Measurements from ENCODE around the gene ACOX3. TPM values are rescaled to one million over a fixed set of nuclear protein-coding genes. Genes with fewer than 3 reads are reported as not detected.
"Not testable (repeated sequence)": the region's sequence is repeated elsewhere in the genome, so short reads cannot be mapped to it uniquely, and the experiment has no call there.

Gene ACOX3
- total RNA-seq, 1 experiment from 2014 or later = 12.2 TPM

DNA sequence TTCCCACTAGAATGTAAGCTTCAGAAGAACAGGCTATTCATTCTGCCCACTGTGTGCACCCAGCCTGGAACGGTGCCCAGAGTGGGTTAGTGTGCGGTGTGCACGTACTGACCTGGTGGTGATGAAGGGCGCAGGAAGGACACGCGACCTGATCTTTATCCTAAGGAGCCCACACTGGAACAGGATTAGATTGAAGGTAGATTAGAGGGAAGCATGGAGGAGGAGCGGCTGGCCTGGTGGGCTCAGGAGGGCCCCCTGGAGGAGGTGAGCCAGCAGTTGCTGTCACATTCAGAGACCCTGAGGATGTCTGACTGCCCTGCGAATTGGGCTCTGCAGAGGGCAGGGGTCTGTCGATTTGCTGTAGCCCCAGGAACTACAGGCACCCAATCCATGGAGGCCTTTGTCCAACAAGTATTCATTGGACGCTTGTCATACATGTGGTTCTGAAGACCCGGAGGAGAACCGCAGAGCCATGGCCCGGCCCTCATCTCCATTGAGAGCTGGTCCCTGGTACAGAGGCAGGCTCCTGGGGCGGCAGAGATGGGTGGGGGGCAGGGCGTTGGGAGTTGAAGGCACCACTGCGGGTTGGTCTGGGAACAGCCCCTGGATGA, 97.8 kb downstream of the ACOX3 start:
- no peaks in the 10 kb centered on the region for H3F3A ChIP-seq (ENCODE audit: low read length, unreplicated experiment)
- no TSS peak for BruUV-seq (replicated peaks)
- H3K4me1 ChIP-seq (ENCODE audit: insufficient read depth, low read length) = no peaks in the 10 kb centered on the region
- H3K9me2 ChIP-seq (replicated peaks; ENCODE audit: low read length) = no peaks in the 10 kb centered on the region
- no peak overlapping the region for H3K9ac ChIP-seq (ENCODE audit: low read length)
- no peaks in the 10 kb centered on the region for H3K36me3 ChIP-seq (ENCODE audit: low read depth, low read length)
- DNase-seq (no peak), ATAC-seq (no peak)
- H4K20me1 ChIP-seq (ENCODE audit: low read length) = no peaks in the 10 kb centered on the region
- no peak overlapping the region for H3K27ac ChIP-seq (ENCODE audit: low read length)
- no peaks in the 10 kb centered on the region for H3K79me2 ChIP-seq (ENCODE audit: low read length)
- no peak overlapping the region for H3K4me2 ChIP-seq (ENCODE audit: low read length)
- intact Hi-C loops (cut with micrococcal nuclease) = no loop called here
- no peaks in the 10 kb centered on the region for H3K9me3 ChIP-seq (ENCODE audit: low read length)
- H2AFZ ChIP-seq (ENCODE audit: low read length) = no peak overlapping the region
- no peaks in the 10 kb centered on the region for H3K27me3 ChIP-seq (ENCODE audit: low read length)
- ChIA-PET CTCF (no interaction called here), POLR2A (ENCODE audit: unreplicated experiment) (interaction anchor here (0.6 kb wide), 1 partner anchor 204 kb away, joined by 4 read pairs; no protein-coding TSS in a partner anchor)
- H3K4me3 ChIP-seq (ENCODE audit: low read length) = no peak overlapping the region
- TF ChIP-seq EZH2phosphoT487 (IDR thresholded peaks at IDR 0.05; ENCODE audit: borderline replicate concordance, low read length) (no peak), EZH2 (IDR thresholded peaks at IDR 0.05; ENCODE audit: low read length, unreplicated experiment) (no peak)
- TF ChIP-seq, protein P1, sequence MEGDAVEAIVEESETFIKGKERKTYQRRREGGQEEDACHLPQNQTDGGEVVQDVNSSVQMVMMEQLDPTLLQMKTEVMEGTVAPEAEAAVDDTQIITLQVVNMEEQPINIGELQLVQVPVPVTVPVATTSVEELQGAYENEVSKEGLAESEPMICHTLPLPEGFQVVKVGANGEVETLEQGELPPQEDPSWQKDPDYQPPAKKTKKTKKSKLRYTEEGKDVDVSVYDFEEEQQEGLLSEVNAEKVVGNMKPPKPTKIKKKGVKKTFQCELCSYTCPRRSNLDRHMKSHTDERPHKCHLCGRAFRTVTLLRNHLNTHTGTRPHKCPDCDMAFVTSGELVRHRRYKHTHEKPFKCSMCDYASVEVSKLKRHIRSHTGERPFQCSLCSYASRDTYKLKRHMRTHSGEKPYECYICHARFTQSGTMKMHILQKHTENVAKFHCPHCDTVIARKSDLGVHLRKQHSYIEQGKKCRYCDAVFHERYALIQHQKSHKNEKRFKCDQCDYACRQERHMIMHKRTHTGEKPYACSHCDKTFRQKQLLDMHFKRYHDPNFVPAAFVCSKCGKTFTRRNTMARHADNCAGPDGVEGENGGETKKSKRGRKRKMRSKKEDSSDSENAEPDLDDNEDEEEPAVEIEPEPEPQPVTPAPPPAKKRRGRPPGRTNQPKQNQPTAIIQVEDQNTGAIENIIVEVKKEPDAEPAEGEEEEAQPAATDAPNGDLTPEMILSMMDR (conservative IDR thresholded peaks at IDR 0.05; ENCODE audit: low read depth, low read length) = peak; percentile 29; the same call in 1 of the 2 replicates

DNA sequence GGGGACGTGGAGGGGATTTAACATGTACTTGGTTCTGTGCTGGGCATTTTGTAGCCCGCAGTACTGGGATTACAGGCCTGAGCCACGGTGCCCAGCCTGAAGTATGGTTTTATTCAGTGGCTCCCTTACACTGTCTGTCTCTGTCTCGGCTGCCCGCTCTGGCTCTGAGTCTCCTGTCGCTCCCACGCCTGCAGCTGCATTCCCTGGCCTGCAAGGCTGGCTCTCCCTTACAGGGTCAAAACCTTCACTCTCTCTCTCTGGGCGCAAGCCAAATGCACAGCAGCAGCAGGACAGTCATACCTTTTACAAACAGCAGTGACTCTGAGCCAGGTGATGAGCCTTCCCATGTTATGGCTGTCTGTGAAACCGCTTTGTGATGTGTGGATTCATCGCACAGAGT, 98.8 kb downstream of the ACOX3 start:
- POLR2A ChIA-PET (ENCODE audit: unreplicated experiment) = no interaction called here
- Histone ChIP-seq H3K4me2 (ENCODE audit: low read length) (no peak overlapping the region), H3F3A (ENCODE audit: low read length, unreplicated experiment) (no peaks in the 10 kb centered on the region), H3K9ac (ENCODE audit: low read length) (no peak overlapping the region), H3K27ac (ENCODE audit: low read length) (no peak overlapping the region), H3K9me2 (replicated peaks; ENCODE audit: low read length) (no peaks in the 10 kb centered on the region), H3K4me1 (ENCODE audit: insufficient read depth, low read length) (peaks cover 3% of the 10 kb centered on the region), H3K79me2 (ENCODE audit: low read length) (no peaks in the 10 kb centered on the region), H3K27me3 (ENCODE audit: low read length) (no peaks in the 10 kb centered on the region), H3K9me3 (ENCODE audit: low read length) (no peaks in the 10 kb centered on the region), H4K20me1 (ENCODE audit: low read length) (no peaks in the 10 kb centered on the region), H2AFZ (ENCODE audit: low read length) (no peak overlapping the region), H3K36me3 (ENCODE audit: low read depth, low read length) (no peaks in the 10 kb centered on the region), H3K4me3 (ENCODE audit: low read length) (no peak overlapping the region)
- TF ChIP-seq EZH2phosphoT487 (IDR thresholded peaks at IDR 0.05; ENCODE audit: borderline replicate concordance, low read length) (no peak), EZH2 (IDR thresholded peaks at IDR 0.05; ENCODE audit: low read length, unreplicated experiment) (no peak)
- TF ChIP-seq, protein P1 (conservative IDR thresholded peaks at IDR 0.05; ENCODE audit: low read depth, low read length) = no peak
- DNase-seq (no peak), ATAC-seq (no peak)
- no TSS peak for BruUV-seq (replicated peaks)
- CTCF ChIA-PET = no interaction called here
- intact Hi-C loops (cut with micrococcal nuclease) = no loop called here

DNA sequence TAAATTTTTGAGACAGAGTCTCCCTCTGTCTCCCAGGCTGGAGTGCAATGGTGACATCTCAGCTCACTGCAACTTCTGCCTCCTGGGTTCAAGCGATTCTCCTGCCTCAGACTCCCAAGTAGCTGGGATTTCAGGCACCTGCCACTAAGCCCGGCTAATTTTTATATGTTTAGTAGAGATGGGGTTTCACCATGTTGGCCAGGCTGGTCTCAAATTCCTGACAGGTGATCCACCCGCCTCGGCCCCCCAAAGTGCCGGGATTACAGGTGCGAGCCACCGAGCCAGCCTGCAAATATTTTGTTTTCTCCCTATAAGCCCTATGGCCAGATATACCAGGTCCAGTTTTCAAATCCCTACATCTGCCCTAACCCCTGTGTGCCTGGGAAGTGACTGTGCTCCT, 99.2 kb downstream of the ACOX3 start:
- H3K9me2 ChIP-seq (replicated peaks; ENCODE audit: low read length); POLR2A ChIA-PET (ENCODE audit: unreplicated experiment): not testable (repeated sequence)

More for the DNA sequence above, 99.2 kb downstream of the ACOX3 start:
- H2AFZ ChIP-seq (ENCODE audit: low read length); H3K4me2 ChIP-seq (ENCODE audit: low read length); CTCF ChIA-PET; H3K9ac ChIP-seq (ENCODE audit: low read length); intact Hi-C loops (cut with micrococcal nuclease); H3K4me3 ChIP-seq (ENCODE audit: low read length); H4K20me1 ChIP-seq (ENCODE audit: low read length); H3K79me2 ChIP-seq (ENCODE audit: low read length); H3K36me3 ChIP-seq (ENCODE audit: low read depth, low read length); H3K27me3 ChIP-seq (ENCODE audit: low read length); BruUV-seq (replicated peaks); ATAC-seq; H3K27ac ChIP-seq (ENCODE audit: low read length); DNase-seq; H3F3A ChIP-seq (ENCODE audit: low read length, unreplicated experiment); H3K4me1 ChIP-seq (ENCODE audit: insufficient read depth, low read length); H3K9me3 ChIP-seq (ENCODE audit: low read length): not testable (repeated sequence)
